ENCODE data around the gene UNK.

The UNK gene

DNA sequence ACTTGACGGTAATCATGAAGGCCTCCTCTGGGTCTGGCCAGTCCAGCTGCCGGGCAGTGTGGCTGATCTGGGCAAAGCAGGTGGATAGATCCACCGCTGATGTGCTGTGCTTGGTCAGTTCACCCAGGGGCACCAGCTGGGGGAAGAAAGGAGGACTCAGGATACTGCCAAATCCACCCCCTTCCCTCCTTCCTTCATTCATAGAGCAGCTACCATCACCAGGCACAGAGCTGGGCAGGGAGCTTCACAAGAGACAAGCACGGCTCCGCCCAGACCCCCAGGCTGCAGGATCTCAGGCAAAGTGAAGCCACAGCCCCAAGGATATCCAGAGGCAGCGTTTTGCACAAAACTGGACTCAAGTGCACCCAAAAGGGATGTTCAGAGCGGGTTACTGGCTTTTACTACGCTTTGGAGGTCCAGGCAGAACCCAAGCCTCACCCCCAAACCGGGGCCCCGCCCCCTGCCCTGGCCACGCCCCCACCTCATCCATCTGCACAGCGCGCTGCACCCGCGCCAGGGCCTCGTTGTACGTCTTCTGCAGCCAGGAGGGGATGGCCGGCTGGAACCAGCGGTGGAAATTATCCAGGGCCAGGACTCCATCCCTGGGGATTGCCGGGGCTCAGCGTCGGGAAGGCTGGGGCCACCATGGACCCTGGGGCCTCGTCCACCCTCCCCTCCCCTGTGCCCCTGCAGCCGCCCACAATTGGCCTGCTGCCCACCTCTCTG lies 50.5 kb downstream of the UNK start:
- DNase-seq (ENCODE audit: low read depth) = no peak

- no peak for DNase-seq (ENCODE audit: low read depth)
These were observed 51.0 kb downstream of the UNK start for GRCh38 chr17:75835654-75835987.

GRCh38 chr17:75836605-75837004 lies 52.0 kb downstream of the UNK start:
- DNase-seq (ENCODE audit: low read depth) = no peak

DNA sequence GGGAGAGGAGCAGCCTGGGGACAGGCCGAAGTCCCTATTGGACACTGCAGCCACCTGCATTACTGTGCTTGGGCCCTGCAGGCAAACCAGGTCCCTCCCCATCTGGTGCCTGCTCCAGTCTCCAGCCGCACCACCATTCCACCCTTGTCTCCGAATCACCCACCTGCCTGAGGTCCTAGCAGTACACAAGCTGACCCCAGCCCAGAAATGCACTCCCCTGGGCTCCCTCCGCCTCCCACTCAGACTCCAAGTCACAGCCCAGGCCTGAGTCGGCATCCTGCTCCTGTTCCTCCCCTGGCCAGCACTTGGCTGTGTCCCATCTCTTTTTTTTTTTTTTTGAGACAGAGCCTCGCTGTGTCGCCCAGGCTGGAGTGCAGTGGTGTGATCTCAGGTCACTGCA lies 53.3 kb downstream of the UNK start:
- no peak for DNase-seq (ENCODE audit: low read depth)

- no peak for DNase-seq (ENCODE audit: low read depth)
These were observed 53.8 kb downstream of the UNK start for GRCh38 chr17:75838410-75838809.

GRCh38 chr17:75839942-75840798 lies 55.6 kb downstream of the UNK start:
- DNase-seq (ENCODE audit: low read depth) = no peak

GRCh38 chr17:75840799-75841164 lies 56.2 kb downstream of the UNK start:
- no peak for DNase-seq (ENCODE audit: low read depth)

- no peak for DNase-seq (ENCODE audit: low read depth)
These were observed 57.8 kb downstream of the UNK start for GRCh38 chr17:75842411-75842810.

GRCh38 chr17:75842963-75843576 lies 58.5 kb downstream of the UNK start:
- DNase-seq (ENCODE audit: low read depth) = no peak

DNA sequence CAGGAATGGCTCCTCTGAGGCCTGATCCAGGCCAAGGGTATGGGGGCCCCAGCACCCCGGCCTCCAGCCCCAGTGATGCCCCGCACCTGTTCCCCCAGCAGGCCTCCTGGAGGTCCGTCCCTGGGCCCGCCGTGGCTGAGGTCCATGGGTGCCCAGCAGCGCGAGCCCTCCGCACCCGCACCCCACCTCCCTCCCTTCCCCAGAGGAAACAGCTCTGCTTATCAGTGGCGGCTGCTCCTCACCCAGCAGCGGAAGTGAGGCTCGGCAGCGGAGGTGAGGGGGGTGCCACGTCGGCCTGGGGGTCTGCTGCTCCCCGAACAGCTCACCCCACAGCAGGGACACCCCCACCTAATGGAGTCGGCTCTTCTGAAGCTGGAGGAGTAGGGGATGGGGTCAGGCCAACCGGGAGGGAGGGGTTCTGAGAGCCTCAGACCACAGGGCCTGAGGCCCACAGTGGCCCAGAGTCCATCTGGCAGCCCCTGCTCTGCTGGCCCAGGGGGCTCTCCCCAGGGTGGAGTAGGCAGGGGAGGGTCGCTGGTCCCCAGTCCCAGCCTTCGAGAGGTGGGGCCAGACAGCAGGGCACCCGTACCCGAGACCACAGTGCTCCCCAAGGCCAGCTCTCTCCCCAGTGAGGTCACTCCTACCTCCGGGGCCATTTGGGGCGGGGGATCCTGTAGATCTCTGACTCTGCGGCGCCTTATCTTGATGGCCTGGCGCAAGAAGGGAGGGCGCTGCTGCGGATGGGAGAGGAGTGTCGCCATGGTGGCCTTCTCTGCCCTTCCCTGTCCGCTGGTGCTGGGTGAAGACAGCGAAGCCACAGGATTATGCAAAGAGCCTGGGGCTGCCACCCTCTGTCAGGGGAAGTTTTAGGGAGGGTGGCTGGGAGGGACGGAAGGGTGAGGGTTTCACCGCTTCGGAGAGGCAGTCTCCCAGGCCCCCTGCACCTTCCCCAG lies 59.2 kb downstream of the UNK start, which contains the start of gene UNC13D:
Gene UNC13D, minus strand, starts transcription at position 828 of the 953 bp plus-strand sequence. Its CDS starts 67 bp downstream, at position 761.
- DNase-seq (ENCODE audit: low read depth) = no peak

DNA sequence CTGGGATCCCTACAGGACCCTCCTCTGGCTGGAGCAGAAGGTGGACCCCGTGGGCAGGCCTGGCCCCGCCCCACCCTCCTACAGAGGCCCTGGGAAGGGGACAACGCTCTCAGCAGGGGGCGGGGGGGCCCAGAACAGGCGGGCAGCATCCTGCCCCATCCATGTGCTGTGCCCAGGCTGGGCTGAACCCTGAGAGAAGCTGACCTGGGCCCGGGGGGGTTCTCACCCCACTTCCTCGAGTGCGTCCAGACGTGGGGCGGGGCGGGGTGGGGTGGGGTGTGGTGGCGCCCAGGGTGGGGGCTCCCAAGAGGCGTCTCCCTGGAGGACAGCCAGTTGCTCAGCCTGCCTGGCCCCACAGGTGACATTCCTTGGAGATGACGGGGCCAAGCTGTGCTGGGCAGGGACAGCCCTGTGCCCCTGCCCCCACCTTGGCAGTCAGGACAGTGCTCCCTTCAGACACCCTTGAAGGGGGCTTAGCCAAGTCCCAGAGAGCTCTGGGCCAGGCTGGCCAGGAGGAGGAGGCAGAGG lies 60.0 kb downstream of the UNK start:
- no peak for DNase-seq (ENCODE audit: low read depth)

DNA sequence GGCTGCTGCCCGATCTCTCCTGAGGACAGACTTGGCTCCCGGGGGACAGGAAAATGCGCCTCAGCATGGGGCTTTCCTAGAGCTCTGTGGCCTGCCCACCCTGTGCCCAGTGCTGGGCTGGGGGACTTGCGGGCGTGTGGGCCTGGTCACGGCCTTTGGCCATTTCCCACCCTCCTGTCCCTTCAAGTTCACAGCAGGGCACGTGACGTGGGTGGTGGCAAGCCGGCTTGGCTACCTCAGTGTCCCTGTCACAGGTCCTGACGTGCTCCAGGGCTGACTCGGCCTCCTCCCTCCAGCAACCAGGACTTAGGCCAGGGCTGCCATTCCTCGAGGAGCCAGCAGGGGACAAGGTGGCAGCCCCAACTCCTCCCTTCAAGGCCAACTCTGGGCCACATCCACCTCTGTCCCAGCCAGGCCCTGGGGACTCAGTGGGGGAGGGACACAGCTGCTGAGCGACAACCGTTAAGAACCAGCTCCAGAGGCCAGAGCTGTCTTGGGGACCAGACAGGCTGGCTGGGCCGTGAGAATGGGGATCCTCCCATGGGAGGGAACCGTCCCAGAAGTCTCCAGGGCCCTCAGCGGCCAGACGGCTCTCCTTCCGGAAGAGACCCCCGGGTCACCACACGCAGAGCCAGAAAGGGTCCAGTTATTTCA lies 60.6 kb downstream of the UNK start:
- peak; percentile 76 for DNase-seq (ENCODE audit: low read depth)

DNA sequence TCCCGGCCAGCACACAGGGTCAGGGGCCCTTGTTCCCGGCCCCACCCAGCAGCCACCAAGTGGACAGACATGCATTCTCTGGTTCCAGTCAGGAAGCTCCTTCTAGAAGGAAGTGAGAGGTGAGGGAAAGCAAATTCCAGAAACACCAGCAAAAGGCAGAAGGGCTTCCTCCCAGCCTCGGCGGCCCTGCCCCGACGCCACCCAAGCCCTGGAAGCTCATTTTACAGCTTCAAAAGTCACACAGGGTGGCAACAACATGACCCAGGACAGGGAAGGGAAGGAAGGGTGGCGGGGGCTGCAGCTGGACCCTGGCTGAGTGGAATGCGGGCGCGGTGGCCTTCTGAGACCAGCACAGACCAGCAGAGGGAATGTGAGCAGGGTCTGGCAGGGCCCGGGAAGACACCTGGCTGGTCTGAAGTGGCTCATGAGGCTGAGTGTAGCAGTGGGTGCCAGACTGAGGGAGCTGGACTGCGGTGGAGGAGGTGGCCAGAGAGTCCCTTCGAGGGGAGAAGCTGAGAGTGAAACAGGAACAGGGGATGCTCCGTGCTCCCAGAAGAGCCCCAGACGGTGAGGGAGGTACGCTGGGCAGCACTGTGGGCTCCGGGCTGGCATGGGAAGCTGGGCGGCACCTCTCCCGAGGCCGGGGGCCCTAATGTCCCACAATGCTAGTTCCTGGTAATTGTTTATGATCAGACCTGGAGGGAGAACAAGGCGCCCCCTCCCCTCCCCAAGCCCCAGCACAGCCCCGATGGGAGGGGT lies 61.5 kb downstream of the UNK start:
- no peak for DNase-seq (ENCODE audit: low read depth)

DNA sequence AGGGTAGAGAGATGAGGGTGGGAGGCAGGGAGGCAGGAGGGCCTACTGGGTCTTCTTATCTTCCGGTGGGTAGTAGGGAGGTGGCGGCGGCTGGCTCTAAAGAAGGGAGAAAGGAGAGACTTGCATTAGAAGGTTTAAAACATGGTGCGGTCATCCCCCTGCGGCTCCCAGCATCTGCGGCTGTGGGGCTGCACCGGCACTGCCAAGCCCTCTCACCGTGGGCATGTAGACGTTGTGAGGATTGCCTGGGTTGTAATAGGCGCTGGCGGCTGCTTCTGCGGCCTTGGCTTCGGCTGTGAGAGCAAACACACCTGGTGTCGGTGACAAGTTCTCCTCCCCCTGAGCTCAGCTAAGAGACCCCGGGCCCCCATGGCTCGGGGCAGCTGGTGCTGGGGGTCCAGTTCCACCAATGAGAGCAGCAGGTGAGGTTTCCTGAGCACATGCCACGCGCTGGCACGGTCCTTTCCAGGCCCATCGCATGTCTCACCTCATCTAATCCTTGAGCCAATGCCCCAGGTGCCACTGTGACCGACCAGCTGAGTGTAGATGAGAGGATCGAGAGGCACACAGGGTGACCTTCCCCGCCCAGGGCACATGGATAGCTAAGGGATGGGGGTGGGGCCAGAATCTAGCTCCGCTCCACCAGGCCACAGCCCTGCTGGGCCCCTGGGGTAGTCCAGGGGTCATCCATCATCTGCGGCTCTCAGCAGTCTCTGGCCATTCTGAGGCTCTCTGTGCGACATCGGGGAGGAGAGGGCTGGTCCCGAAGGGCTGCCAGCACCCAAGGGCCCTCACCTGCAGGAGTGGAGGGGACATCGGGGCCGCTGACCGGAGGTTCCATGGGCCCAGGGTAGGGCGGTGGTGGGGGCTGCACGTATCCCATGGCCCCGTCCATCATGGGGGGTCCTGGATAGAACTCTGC lies 62.3 kb downstream of the UNK start:
- no peak for DNase-seq (ENCODE audit: low read depth)

DNA sequence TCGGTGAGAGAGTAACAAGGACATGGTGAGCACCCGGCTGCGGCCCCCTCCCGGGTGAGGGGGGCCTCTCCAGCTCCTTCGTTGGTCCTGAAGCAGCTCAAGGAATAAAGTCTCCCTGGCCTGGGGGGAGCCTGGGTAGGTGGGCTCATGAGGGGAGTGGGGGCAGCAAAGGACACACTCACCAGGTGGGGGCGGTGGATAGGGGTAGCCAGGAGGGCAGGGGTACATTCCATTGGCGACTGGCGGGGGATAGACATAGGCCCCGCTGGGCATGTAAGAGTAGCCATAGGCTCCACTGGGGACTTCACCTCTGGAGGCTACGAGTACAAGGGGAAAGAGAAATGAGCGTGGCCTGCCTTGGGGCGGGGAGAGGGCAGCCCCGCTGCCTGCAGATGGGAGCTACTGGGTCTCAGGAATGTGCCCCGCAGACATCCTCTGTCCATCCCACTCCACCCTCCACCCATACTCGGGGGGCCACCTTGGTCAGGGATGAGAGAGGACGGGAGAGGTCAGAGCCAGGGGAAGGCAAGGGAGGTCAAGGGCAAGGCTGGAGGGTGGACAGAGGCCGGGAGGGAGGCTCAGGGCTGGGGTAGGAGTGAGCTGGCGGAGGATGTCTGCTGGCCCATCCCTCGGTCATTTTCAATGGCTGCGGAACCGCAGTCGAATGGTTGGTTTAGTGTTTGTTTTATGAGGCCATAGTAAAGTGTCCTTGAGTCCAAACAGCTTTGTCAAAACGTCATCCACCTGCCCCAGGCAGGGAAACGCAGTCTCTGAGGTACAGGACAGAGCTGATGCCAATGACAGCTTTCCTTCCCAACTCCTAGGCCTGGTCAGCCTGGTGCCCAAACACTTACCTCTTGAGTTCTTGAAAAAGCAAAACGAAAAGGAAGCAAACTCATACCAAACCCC lies 63.3 kb downstream of the UNK start:
- DNase-seq (ENCODE audit: low read depth) = no peak

DNA sequence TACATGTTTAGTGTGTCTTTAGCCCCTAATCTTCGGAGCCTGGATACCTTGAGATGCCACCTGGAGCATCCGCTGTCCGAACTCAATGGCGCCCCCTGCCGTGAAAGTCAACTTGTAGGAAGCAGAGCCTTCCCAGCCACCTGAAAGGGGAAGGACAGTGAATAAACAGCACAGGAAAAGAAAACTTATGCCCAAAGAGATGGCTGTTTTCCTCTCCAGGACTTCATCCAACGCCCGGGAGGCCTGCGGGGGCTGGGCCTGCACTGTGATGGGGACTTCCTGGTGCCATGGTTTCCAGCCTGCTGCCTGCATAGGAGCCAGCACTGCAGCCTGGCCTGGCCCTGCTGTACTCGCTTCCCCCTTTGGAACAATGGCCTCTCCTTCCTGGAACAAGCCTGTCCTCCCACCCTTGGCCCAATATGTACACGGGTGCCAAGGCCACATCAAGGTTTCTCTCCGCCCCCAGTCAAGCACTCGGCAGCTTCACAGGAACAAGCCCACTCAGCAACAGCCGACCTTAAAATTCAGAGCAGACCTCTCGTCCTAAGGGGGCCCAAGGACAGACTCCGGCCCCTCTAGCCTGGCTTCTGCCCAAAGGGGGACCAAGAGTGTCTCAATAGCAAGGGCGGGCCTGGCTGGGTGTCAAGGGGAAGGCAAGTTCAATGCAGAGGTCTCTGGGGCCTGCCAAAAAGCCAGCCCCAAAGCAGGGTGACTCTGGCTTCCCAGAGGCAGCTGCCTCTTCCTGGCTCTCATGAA lies 64.1 kb downstream of the UNK start:
- peak; percentile 41 for DNase-seq (ENCODE audit: low read depth)

- no peak for DNase-seq (ENCODE audit: low read depth)
These were observed 64.7 kb downstream of the UNK start for GRCh38 chr17:75849279-75849646.

GRCh38 chr17:75849724-75850123 lies 65.1 kb downstream of the UNK start:
- DNase-seq (ENCODE audit: low read depth) = no peak

All from iris pigment epithelial cell (primary cell).